GM12891 (cell line): ENCODE measurements around the gene PLA1A. TPM values are rescaled to one million over a fixed set of nuclear protein-coding genes. Genes with fewer than 3 reads are reported as not detected.
A peak's percentile ranks its signal among the peaks of the same experiment; 100 is the strongest.
"Not testable (repeated sequence)": the region's sequence is repeated elsewhere in the genome, so short reads cannot be mapped to it uniquely, and the experiment has no call there.

Experiments used
- DNase-seq: peaks from one replicate; pipeline ENCODE4 v3.0.0; 2011; ENCODE audit warnings: low spot score; ENCODE audit not compliant: insufficient read length
- FAIRE-seq: peaks from 2 replicates; lab custom pipeline; 2011; peaks lifted over from hg19 to GRCh38; lab: Jason Lieb, UNC
- PAX5 ChIP-seq: IDR thresholded peaks from 2 replicates; pipeline ENCODE4 v1.6.1; 2011; ENCODE audit warnings: low read length, moderate library complexity, mild to moderate bottlenecking; ENCODE audit not compliant: insufficient read depth, severe bottlenecking
- POLR2A ChIP-seq: IDR thresholded peaks from 2 replicates; pipeline ENCODE4 v1.6.1; 2011; ENCODE audit warnings: low read depth, low read length, control low read depth
- POLR2AphosphoS5 ChIP-seq: IDR thresholded peaks from 2 replicates; pipeline ENCODE4 v1.6.1; 2011; ENCODE audit warnings: low read depth, low read length, control low read depth
- POU2F2 ChIP-seq: IDR thresholded peaks from 2 replicates; pipeline ENCODE4 v1.6.1; 2011; ENCODE audit warnings: low read depth, mild to moderate bottlenecking, control low read depth, low read length, moderate library complexity
- SPI1 ChIP-seq: IDR thresholded peaks from 2 replicates; pipeline ENCODE4 v1.6.1; 2011; ENCODE audit warnings: low read depth, low read length, control low read depth
- TAF1 ChIP-seq: IDR thresholded peaks from 2 replicates; pipeline ENCODE4 v1.6.1; 2011; ENCODE audit warnings: low read depth, low read length, control low read depth
- polyA plus RNA-seq: library from polyadenylated mRNA; unstranded; fragments of >200 nt; gene quantifications from one replicate; pipeline ENCODE4 v1.2.1, GENCODE V29; 2012; ENCODE audit warnings: low read depth, missing spikeins, inconsistent platforms; ENCODE audit not compliant: missing spikeins

Gene PLA1A, protein sequence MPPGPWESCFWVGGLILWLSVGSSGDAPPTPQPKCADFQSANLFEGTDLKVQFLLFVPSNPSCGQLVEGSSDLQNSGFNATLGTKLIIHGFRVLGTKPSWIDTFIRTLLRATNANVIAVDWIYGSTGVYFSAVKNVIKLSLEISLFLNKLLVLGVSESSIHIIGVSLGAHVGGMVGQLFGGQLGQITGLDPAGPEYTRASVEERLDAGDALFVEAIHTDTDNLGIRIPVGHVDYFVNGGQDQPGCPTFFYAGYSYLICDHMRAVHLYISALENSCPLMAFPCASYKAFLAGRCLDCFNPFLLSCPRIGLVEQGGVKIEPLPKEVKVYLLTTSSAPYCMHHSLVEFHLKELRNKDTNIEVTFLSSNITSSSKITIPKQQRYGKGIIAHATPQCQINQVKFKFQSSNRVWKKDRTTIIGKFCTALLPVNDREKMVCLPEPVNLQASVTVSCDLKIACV
- polyA plus RNA-seq = 4.9 TPM

DNA sequence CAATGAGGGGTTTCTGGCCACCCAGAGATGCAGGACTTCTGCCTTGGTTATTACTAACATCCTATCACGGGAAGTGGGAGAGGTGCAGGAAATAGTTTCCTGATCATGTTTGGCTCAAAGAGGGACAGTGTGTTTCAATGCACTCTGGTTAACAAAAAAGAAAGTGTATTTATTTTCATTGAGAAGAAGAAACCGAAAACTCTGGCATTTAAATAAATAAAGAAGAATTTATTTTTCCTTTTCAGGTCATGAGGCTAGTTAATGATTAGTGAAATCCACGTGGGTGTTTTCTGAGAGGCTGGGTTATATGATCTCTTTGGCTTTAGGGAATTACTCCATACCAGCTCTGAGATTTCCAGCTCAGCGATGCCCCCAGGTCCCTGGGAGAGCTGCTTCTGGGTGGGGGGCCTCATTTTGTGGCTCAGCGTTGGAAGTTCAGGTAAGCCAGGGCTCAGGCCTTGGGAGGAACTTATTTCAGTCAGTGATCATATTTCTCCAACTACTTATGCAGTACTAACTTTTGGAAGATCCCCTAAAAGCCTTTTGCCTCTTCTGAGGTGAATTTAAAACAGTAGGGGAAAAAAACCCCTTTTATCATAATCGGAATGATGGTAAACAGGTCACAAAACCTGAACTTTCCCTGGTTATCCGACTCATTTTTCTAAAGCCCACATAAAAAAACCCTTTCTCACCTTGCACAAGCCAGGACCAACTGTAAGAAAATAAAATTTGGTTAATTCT lies at the start of gene PLA1A:
PLA1A (plus strand) TSS at position 338 of the 741 bp plus-strand sequence; CDS start at position 367, 29 bp downstream.
- DNase-seq (no peak), FAIRE-seq (peak; percentile 26)
- TF ChIP-seq POLR2A (peak; percentile 49; the same call in 1 of the 2 replicates), SPI1 (no peak), POLR2AphosphoS5 (peak; percentile 63; the same call in 1 of the 2 replicates)

DNA sequence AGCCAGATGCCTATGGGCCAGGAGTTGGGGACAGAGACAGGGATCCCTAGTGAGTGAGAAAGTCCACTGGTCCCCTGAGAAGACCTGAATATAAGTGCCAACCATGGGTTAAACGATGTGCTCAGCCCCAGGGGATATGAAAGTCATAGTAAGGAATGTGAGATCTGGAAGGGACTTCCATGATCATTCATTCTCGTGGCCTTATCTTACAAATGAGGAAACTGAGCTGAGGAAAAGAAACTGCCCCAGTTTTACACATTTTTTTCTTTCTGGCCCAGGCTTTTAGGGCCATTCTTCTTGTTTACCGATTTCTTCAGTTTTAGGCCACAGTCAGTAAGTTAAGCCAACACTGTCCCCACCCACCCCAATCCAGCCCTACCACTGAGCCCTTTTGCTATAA lies 49.3 kb upstream of the PLA1A start:
- FAIRE-seq = no peak
- no peak for TF ChIP-seq POLR2AphosphoS5
- no peak for DNase-seq

DNA sequence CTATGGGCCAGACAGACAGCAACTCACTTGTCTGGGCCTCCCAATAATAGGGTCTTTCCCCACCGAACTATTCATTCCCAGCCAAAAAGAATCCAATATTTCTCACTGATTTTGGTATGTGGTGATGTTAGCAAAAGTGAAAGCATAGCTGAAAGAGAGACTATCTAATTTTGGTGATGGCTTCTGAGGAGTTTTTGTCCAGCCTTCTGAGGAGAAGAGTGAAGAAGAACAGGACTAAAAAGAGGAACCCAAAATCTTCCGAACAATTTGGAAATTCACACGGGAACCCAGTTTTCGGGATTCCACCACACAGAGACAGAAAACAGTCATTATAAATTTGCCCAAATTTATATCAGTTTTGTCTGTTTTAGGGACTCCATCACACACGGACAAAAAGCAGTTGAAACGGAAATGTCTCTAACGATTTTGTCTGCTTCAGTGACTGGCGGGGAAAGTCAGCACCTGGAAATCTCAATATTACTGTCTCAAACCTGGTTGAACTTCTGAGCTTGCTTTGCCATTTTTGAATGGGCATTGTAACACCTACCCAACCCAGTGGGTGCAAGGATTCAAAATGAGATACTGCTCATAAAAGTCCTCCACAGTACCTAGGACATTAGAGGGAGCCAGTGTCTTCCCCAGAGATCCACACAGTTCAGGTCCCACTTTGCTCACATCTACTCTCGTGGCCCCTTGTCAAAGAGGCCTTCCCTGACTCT lies 47.3 kb upstream of the PLA1A start:
- no peak for TF ChIP-seq POU2F2
- TF ChIP-seq PAX5 = no peak
- TF ChIP-seq TAF1 = no peak
- TF ChIP-seq SPI1 = peak; percentile 88
- peak; percentile 71 for TF ChIP-seq POLR2AphosphoS5
- TF ChIP-seq POLR2A = peak; percentile 63
- FAIRE-seq = peak; percentile 93
- DNase-seq = no peak

DNA sequence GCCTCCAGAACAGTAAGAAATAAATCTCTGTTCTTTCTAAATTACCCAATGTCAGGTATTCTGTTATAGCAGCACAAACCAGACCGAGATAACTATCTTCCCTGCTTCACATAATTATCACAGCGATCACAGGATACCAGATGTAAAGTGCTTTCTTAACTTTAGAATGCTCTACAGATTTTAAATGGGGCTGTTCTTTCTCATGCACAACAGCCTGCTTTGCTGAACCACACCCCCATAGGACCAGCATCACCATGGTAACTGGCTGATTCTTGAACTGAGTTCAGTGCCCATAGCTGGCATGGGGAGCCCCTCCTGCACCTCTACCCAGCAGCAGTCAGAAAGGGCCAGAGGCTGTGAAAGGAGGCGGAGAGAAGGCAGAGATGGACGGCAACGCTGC lies 46.1 kb upstream of the PLA1A start:
- TF ChIP-seq POU2F2 = no peak
- FAIRE-seq (no peak), DNase-seq (no peak)

DNA sequence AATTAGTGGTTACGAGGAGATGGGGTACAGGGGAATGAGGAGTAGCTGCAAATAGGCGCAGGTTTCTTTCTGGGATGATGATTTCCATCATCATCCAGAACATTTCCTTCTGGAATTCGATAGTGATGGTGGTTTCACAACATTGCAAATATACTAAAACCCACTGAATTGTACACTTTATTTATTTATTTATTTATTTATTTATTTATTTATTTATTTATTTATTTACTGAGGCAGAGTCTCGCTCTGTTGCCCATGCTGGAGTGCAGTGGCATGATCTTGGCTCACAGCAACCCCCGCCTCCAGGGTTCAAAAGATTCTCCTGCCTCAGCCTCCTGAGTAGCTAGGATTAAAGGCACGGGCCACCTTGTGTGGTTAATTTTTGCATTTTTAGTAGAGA lies 44.8 kb upstream of the PLA1A start:
- not testable (repeated sequence) for FAIRE-seq, DNase-seq

DNA sequence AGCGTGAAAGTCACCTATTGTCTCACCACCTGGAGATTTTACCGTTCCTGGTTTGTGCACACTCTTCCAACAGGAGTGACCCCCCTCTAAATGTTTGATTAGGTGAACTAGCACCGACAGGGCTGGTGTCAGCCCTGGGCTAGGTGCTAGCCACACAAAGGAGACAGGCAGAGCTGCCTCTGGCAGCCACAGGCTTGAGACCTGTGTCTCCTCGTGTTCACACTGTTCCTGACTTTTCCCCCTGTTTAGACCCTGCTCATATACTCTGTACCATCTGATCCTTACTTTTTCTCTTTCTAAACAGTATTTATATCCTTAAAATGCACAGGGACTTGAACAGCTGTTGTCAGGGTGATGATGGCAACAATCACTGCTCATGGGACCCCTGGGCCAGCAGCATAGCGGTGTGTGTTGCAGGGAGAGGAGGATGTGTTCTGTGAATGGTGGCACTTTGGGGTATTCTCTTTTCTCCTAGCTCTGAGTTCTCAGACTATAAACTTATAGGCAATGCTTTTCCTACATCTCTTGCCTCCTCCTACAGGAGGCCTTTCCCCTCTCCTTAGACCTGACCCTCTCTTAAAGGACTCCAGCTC lies 43.8 kb upstream of the PLA1A start:
- DNase-seq = no peak
- no peak for FAIRE-seq
- TF ChIP-seq PAX5 (no peak), POU2F2 (no peak), POLR2A (no peak; the same call in 1 of the 2 replicates), TAF1 (no peak), POLR2AphosphoS5 (peak; percentile 39), SPI1 (no peak)

DNA sequence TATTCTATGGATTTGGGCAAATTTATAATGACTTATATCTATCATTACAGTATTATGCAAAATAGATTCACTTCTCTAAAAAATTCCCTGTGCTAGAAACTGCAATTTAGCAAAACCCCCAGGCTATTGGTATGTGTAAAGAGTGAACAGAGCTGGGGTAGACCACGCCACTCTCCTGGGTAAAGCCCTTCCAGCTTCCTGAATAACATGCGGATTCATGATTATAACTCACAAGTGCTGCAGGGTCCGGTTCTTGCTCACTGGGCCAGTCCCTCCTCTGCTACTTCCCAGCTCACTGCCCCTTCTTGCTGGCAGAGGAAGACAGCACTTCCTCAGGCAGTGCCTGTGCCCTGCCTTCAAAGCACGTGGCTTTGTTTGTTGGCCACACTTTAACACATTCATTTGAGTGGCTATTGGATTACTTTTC lies 42.4 kb upstream of the PLA1A start:
- FAIRE-seq = peak; percentile 58

DNA sequence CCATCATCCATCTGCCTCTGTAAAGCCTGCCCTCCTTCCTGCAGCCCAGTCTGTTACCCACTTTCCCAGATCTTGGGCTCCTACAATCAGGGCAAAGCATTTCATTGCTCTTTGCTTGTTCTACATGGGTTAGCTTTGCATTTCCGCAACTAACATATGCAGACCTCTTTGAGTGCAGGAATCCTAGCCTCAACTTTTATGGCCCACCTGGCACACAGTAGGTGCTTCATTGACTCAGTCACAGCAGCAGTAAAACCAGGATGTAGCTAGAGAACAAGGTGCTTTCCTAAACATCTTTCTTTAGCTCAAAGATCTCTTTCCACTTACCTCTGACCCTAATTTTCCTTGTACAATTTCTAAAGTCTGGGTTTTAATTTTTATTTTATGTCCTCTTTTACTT lies 41.8 kb upstream of the PLA1A start:
- TF ChIP-seq POLR2AphosphoS5 (no peak; the same call in 1 of the 2 replicates), SPI1 (no peak), POU2F2 (no peak), TAF1 (no peak), POLR2A (no peak), PAX5 (no peak)
- peak; percentile 81 for FAIRE-seq
- DNase-seq = no peak

More for the DNA sequence above, 42.4 kb upstream of the PLA1A start:
- peak; percentile 42 for TF ChIP-seq SPI1
- 0 out of 2 replicates have a peak, but pooled peaks have one; percentile 17 for TF ChIP-seq POLR2AphosphoS5
- no peak for TF ChIP-seq TAF1
- TF ChIP-seq POLR2A = peak; percentile 72
- no peak for TF ChIP-seq PAX5
- TF ChIP-seq POU2F2 = 0 out of 2 replicates have a peak, but pooled peaks have one; percentile 42
- DNase-seq = no peak

DNA sequence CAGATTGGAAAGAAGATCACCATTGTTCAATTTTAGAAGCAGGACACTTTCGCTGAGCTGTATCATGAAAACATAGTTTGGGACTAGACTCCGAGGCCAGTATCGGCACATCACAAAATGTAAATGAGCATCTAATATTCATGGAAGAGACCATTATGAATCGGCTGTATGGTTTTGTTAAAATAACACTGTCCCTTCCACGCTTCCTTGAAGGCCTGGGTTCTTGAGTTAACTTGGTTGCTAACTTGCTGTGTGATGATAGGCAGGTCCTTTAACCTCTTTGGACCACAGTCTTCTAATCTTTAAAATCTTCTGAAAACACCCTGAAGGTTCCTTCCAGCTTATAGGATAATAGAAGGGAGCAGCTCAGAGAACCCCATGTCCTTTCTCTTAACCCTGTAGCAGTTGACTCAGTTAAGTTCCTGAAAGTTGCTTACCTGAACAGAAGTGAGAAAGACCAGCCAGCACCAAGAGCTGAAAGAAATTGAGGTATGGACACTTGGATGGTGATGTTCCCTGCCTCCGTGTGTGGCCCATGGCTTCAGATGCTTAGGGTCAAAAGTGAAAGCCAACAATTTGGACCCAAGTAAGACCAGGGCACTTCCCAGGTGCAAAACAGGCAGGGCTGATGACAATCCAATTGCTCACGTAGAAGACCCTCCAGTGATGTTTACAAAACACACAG lies 40.4 kb upstream of the PLA1A start:
- DNase-seq (no peak), FAIRE-seq (peak; percentile 82)
- TF ChIP-seq TAF1 (no peak), POU2F2 (no peak), POLR2A (no peak), SPI1 (no peak), POLR2AphosphoS5 (no peak)
